Spleen (tissue), 11 donors: ENCODE results near the gene SUN1. TPM values are rescaled to one million over a fixed set of nuclear protein-coding genes. Genes with fewer than 3 reads are reported as not detected.
A peak's percentile ranks its signal among the peaks of the same experiment; 100 is the strongest.
"Not testable (repeated sequence)": the region's sequence is repeated elsewhere in the genome, so short reads cannot be mapped to it uniquely, and the experiment has no call there.

Source experiments
- DNase-seq: peaks from one replicate; pipeline ENCODE4 v3.0.0-alpha.2; 2020
- H3K27ac ChIP-seq, 8 donors: fragments of 200-600 bp; sonication (generic) in 7 of 8; 1 replicate in 4 of 8; 2 replicates in 4 of 8; pipeline versions ENCODE4 v1.5.0 to v1.8.0; 2016 to 2021; ENCODE audit warnings: inconsistent platforms in 4 of 8, mild to moderate bottlenecking in 4 of 8, moderate library complexity in 1 of 8
- H3K27me3 ChIP-seq, 7 donors: fragments of 200-600 bp; sonication (generic) in 6 of 7; replicated peaks in 1 of 7; 1 replicate in 4 of 7; 2 replicates in 3 of 7; pipeline versions ENCODE4 v1.5.0 to v1.8.0; 2016 to 2021; ENCODE audit warnings: inconsistent platforms in 3 of 7, mild to moderate bottlenecking in 1 of 7
- H3K36me3 ChIP-seq, 6 donors: fragments of 200-600 bp; sonication (generic) in 5 of 6; 1 replicate in 4 of 6; 2 replicates in 2 of 6; pipeline versions ENCODE4 v1.5.0 to v1.8.0; 2016 to 2021; ENCODE audit warnings: inconsistent platforms in 2 of 6
- H3K4me1 ChIP-seq, 6 donors: fragments of 200-600 bp; sonication (generic) in 5 of 6; 1 replicate in 3 of 6; 2 replicates in 3 of 6; pipeline versions ENCODE4 v1.5.0 to v1.8.0; 2016 to 2021; ENCODE audit warnings: inconsistent platforms in 3 of 6
- H3K4me3 ChIP-seq, 8 donors: fragments of 200-600 bp; sonication (generic) in 7 of 8; 1 replicate in 4 of 8; 2 replicates in 4 of 8; pipeline versions ENCODE4 v1.5.0 to v1.8.0; 2016 to 2021; ENCODE audit warnings: inconsistent platforms in 4 of 8, mild to moderate bottlenecking in 4 of 8, moderate library complexity in 2 of 8
- H3K9me3 ChIP-seq, 8 donors: fragments of 200-600 bp; sonication (generic) in 7 of 8; 1 replicate in 4 of 8; 2 replicates in 4 of 8; pipeline versions ENCODE4 v1.5.0 to v1.8.0; 2016 to 2021; ENCODE audit warnings: inconsistent platforms in 4 of 8
- POLR2A ChIP-seq, 3 donors: fragments of 450-650 bp; IDR thresholded peaks; one replicate each; pipeline ENCODE4 v1.5.1; 2017; ENCODE audit warnings: antibody characterized with exemption in 3 of 3, mild to moderate bottlenecking in 1 of 3
- POLR2AphosphoS5 ChIP-seq, 3 donors: sonication (generic); formaldehyde crosslinking; IDR thresholded peaks; one replicate each; pipeline ENCODE4 v1.5.1; 2017; ENCODE audit warnings: antibody characterized with exemption in 3 of 3
- WGBS, 5 donors: extraction: QIAGEN DNeasy Blood & Tissue Kit in 3 of 5; methylation state at CpG; one replicate each; pipeline versions ENCODE4 v1.1.5 to v1.1.7; 2013 to 2018; 5-methylcytosine and 5-hydroxymethylcytosine counted together
- intact Hi-C: fragments of 100-400 bp; cut with DNase I; formaldehyde crosslinking; loops from one replicate; pipeline ENCODE4 v1.15.0; 2023; ENCODE audit warnings: low total_unique reads
- polyA plus RNA-seq, 3 donors: library from polyadenylated mRNA; stranded (reverse); fragments of 200-250 nt; gene quantifications; one replicate each; pipeline ENCODE4 v1.2.1, GENCODE V29; 2013
- total RNA-seq, 7 donors: library from RNA; depleted of rRNA in 3 of 7; stranded (reverse); fragments of >200 nt in 3 of 7; fragmentation: NEBNext Ultra II Directional in 4 of 7; extraction: Animal tissue kit (Norgen Biotek cat#: 25700) in 4 of 7; gene quantifications; one replicate each; pipeline versions ENCODE4 v1.1.0 to v1.2.1, GENCODE V29; 2016 to 2021
- TF ChIP-seq, protein P1 (sequence below), 11 experiments: fragments of 200-600 bp in 7 of 11; fragments of 450-650 bp in 4 of 11; sonication (generic) in 4 of 11; IDR thresholded peaks in 8 of 11; conservative IDR thresholded peaks in 3 of 11; 1 replicate in 7 of 11; 2 replicates in 4 of 11; pipeline versions ENCODE4 v1.4.0 to v1.8.0; 2016 to 2021; ENCODE audit warnings: antibody characterized with exemption in 11 of 11, inconsistent platforms in 4 of 11, mild to moderate bottlenecking in 1 of 11
- donor health status: healthy with polysubstance abuse.
- donor health status: DM: no; HTN: no; CAD: no; lungs with moderate emphysema.
- donor health status: DM: no; HTN: no; CAD: no.
- donor health status: Bipolar disorder and iron deficiency.
- donor health status: healthy.
- donor health status: DM: no; HTN: no; CAD: no.
- donor health status: DM: yes; HTN: yes; CAD: no.

The SUN1 gene
- total and polyA plus RNA-seq, 10 donors, result 33.2 to 181 (median 135) TPM

DNA sequence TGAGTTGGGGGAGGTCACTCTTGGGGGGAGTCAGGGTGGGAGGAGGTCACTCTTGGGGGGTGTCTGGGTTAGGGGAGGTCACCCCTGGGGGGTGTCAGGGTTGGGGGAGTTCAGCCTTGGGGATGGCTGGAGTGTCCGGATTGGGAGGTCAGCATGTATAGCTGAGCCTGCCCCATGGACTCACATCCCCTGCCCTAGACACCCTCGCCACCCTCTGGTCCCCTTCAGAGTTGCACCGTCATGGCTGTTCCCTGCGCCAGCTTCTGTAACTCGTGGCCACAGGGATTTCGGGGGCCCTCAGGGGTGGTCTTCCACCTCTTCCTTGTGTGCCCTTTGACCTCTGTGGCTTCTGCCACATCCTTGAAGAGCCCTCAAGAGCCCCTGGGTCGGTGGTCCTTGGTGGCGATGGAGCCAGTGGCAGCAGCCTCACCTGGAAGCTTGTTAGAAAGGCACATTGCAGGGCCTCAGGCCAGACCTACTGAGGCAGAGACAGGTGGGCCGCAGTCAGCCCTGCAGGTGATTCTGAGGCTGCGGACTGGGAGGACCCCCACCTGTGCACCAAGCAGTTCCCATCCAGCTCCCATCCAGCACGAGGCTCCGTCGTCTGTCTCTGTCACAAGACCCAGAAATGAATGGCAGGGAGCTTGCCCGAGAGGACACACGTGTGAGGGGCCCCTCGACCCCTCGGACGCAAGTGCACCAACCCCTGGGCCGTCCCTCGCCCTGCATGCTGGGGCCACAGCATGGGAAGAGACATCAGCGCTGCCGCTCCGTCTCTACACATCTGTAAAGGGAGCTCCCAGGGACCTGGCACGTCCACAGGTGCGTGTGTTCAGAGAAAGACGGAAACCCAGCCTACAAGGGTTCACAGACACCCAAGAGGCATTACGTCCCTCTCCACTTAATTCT is 44.7 kb upstream of the SUN1 start:
- intact Hi-C loops, result loop anchor here (5.0 to 10.0 kb wide), 2 partner anchors 47 to 85 kb away; partner anchors contain the start of gene SUN1
- WGBS, 5 donors, result 92 to 97% (median 96%) methylated on average over 19 to 27 of the region's 27 CpGs
- Histone ChIP-seq H3K27me3 (no peaks in the 10 kb centered on the region), H3K9me3 (no peaks in the 10 kb centered on the region), H3K4me3 (no peak overlapping the region), H3K4me1 (peaks cover 0 to 6% (median 1%) of the 10 kb centered on the region in 6 donors), H3K27ac (no peak overlapping the region), H3K36me3 (peaks cover 0 to 49% (median 21%) of the 10 kb centered on the region in 6 donors)
- DNase-seq, result no peak
- TF ChIP-seq, protein P1, sequence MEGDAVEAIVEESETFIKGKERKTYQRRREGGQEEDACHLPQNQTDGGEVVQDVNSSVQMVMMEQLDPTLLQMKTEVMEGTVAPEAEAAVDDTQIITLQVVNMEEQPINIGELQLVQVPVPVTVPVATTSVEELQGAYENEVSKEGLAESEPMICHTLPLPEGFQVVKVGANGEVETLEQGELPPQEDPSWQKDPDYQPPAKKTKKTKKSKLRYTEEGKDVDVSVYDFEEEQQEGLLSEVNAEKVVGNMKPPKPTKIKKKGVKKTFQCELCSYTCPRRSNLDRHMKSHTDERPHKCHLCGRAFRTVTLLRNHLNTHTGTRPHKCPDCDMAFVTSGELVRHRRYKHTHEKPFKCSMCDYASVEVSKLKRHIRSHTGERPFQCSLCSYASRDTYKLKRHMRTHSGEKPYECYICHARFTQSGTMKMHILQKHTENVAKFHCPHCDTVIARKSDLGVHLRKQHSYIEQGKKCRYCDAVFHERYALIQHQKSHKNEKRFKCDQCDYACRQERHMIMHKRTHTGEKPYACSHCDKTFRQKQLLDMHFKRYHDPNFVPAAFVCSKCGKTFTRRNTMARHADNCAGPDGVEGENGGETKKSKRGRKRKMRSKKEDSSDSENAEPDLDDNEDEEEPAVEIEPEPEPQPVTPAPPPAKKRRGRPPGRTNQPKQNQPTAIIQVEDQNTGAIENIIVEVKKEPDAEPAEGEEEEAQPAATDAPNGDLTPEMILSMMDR (IDR thresholded peaks at IDR 0.05 in 8 of 11, conservative IDR thresholded peaks at IDR 0.05 in 3 of 11), result no peak
- no peak for TF ChIP-seq POLR2AphosphoS5 (IDR thresholded peaks at IDR 0.05)
- no peak for TF ChIP-seq POLR2A (IDR thresholded peaks at IDR 0.05)

DNA sequence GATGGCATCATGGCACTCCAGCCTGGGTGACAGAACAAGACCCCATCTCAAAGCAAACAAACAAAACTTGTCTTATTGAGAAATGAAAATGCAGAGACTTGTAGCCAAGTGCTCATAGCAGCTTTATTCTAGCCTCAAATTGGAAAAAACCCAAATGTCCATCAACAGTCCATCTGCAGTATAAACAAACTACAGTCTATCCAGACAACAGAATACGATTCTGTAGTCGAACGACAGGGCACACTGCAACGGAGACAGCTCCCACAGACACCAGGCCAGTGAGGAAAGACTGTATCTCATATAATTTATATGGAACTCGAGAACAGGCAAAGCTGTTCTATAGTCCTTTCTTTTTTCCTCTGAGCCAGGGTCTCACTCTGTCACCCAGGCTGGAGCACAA is 40.8 kb upstream of the SUN1 start:
- intact Hi-C loops, result no loop called here
- 84 to 96% (median 90%) methylated on average over 5 of the region's 5 CpGs for WGBS, 5 donors
- DNase-seq, result no peak
- Histone ChIP-seq H3K27me3 (no peaks in the 10 kb centered on the region), H3K9me3 (no peaks in the 10 kb centered on the region), H3K4me1 (no peaks in the 10 kb centered on the region), H3K4me3 (no peak overlapping the region), H3K36me3 (peaks cover 0 to 15% (median 0%) of the 10 kb centered on the region in 6 donors), H3K27ac (no peak overlapping the region)
- TF ChIP-seq POLR2AphosphoS5 (IDR thresholded peaks at IDR 0.05) (no peak), POLR2A (IDR thresholded peaks at IDR 0.05) (no peak)
- TF ChIP-seq, protein P1 (IDR thresholded peaks at IDR 0.05 in 8 of 11, conservative IDR thresholded peaks at IDR 0.05 in 3 of 11), result no peak

GRCh38 chr7:794207-794606 is 38.1 kb upstream of the SUN1 start:
- peaks cover 0 to 4% (median 0%) of the 10 kb centered on the region in 6 donors for H3K36me3 ChIP-seq
- H3K27me3 ChIP-seq, result no peaks in the 10 kb centered on the region
- H3K9me3 ChIP-seq, result no peaks in the 10 kb centered on the region
- H3K27ac ChIP-seq, result no peak overlapping the region
- no peak for DNase-seq
- TF ChIP-seq, protein P1 (IDR thresholded peaks at IDR 0.05 in 8 of 11, conservative IDR thresholded peaks at IDR 0.05 in 3 of 11), result no peak
- no peak for TF ChIP-seq POLR2AphosphoS5 (IDR thresholded peaks at IDR 0.05)
- intact Hi-C loops, result no loop called here
- 82 to 94% (median 86%) methylated on average over 5 of the region's 5 CpGs for WGBS, 5 donors
- H3K4me3 ChIP-seq, result no peak overlapping the region
- no peaks in the 10 kb centered on the region for H3K4me1 ChIP-seq

DNA sequence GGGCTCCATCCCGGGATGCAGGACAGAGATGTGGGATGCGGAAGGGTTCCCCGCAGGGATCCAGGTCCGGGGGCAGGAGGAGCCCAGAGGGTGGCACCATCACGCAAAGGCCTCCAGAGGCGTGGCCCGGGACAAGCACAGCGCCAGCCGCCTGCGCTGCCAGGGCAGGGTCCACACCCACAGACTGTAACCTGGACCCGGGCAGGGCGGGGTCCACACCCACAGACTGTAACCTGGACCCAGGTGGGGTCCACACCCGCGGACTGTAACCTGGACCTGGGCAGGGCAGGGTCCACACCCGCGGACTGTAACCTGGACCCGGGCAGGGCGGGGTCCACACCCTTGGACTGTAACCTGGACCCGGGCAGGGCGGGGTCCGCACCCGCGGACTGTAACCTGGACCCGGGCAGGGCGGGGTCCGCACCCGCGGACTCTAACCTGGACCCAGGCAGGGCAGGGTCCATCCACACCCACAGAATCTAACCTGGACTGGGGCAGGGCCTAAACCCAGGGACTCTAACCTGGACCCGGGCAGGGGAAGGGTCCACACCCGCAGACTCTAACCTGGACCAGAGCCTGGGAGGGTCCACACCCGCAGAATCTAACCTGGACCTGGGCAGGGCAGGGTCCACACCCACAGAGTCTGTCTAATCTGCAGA is 37.5 kb upstream of the SUN1 start:
- Histone ChIP-seq H3K27ac (no peak overlapping the region), H3K27me3 (no peaks in the 10 kb centered on the region), H3K36me3 (peaks cover 0 to 4% (median 0%) of the 10 kb centered on the region in 6 donors), H3K9me3 (no peaks in the 10 kb centered on the region), H3K4me1 (no peaks in the 10 kb centered on the region), H3K4me3 (no peak overlapping the region)
- 91 to 96% (median 96%) methylated on average over 26 to 31 of the region's 31 CpGs for WGBS, 5 donors
- TF ChIP-seq POLR2AphosphoS5 (IDR thresholded peaks at IDR 0.05) (no peak), POLR2A (IDR thresholded peaks at IDR 0.05) (no peak)
- TF ChIP-seq, protein P1 (IDR thresholded peaks at IDR 0.05 in 8 of 11, conservative IDR thresholded peaks at IDR 0.05 in 3 of 11), result no peak
- peak; percentile 63 for DNase-seq
- intact Hi-C loops, result no loop called here

GRCh38 chr7:796434-797169 is 35.7 kb upstream of the SUN1 start:
- H3K36me3 ChIP-seq, H3K27me3 ChIP-seq, H3K4me3 ChIP-seq, H3K27ac ChIP-seq, H3K4me1 ChIP-seq, intact Hi-C loops, DNase-seq, H3K9me3 ChIP-seq: not testable (repeated sequence)
- 76 to 90% (median 83%) methylated on average over 8 of the region's 10 CpGs for WGBS, 5 donors
